Sigmoid colon (tissue), 7 donors: Measurements from ENCODE around the gene MAD2L2. TPM values are rescaled to one million over a fixed set of nuclear protein-coding genes. Genes with fewer than 3 reads are reported as not detected.

Source experiments
- DNase-seq: peaks from one replicate; pipeline ENCODE4 v3.0.0-alpha.2; 2019
- H3K27ac ChIP-seq, 4 donors: fragments of 200-600 bp; sonication (generic); one replicate each; pipeline ENCODE4 v1.5.1; 2016 to 2019; ENCODE audit warnings: mild to moderate bottlenecking in 1 of 4
- H3K27me3 ChIP-seq, 3 donors: fragments of 200-600 bp; sonication (generic); one replicate each; pipeline ENCODE4 v1.5.1; 2019; ENCODE audit warnings: mild to moderate bottlenecking in 1 of 3
- H3K36me3 ChIP-seq, 4 donors: fragments of 200-600 bp; sonication (generic); one replicate each; pipeline ENCODE4 v1.5.1; 2016 to 2019
- H3K4me1 ChIP-seq, 4 donors: fragments of 200-600 bp; sonication (generic); one replicate each; pipeline ENCODE4 v1.5.1; 2017 to 2019
- H3K4me3 ChIP-seq, 4 donors: fragments of 200-600 bp; sonication (generic); one replicate each; pipeline ENCODE4 v1.5.1; 2017 to 2019; ENCODE audit warnings: mild to moderate bottlenecking in 2 of 4, moderate library complexity in 1 of 4
- H3K9me3 ChIP-seq, 4 donors: fragments of 200-600 bp in 3 of 4; sonication (generic) in 3 of 4; one replicate each; pipeline versions ENCODE4 v1.5.1 to v1.6.1; 2013 to 2019
- EP300 ChIP-seq, 4 donors: sonication (generic); formaldehyde crosslinking; IDR thresholded peaks; one replicate each; pipeline ENCODE4 v1.6.1; 2017; ENCODE audit warnings: antibody characterized with exemption in 4 of 4
- POLR2A ChIP-seq, 2 donors: fragments of 450-650 bp; IDR thresholded peaks; one replicate each; pipeline ENCODE4 v1.6.1; 2016; ENCODE audit warnings: antibody characterized with exemption in 2 of 2, mild to moderate bottlenecking in 2 of 2, moderate library complexity in 2 of 2
- POLR2AphosphoS5 ChIP-seq, 4 donors: sonication (generic); formaldehyde crosslinking; IDR thresholded peaks; one replicate each; pipeline ENCODE4 v1.6.1; 2017; ENCODE audit warnings: antibody characterized with exemption in 4 of 4
- WGBS, 2 donors: extraction: QIAGEN DNeasy Blood & Tissue Kit; methylation state at CpG; one replicate each; pipeline ENCODE4 v1.1.7; 2013; 5-methylcytosine and 5-hydroxymethylcytosine counted together
- intact Hi-C: fragments of 100-400 bp; cut with DNase I; formaldehyde crosslinking; loops from one replicate; pipeline ENCODE4 v1.15.1; 2023
- polyA plus RNA-seq, 3 donors: library from polyadenylated mRNA; stranded (reverse); fragments of 200-250 nt; gene quantifications; one replicate each; pipeline ENCODE4 v1.2.3, GENCODE V29; 2013
- total RNA-seq, 4 donors: library from RNA; depleted of rRNA; stranded (reverse); fragments of >200 nt; gene quantifications; one replicate each; pipeline ENCODE4 v1.1.0, GENCODE V29; 2016
- TF ChIP-seq, protein P1 (sequence below), 4 experiments: fragments of 450-650 bp in 3 of 4; fragments of 200-600 bp in 1 of 4; IDR thresholded peaks; one replicate each; pipeline ENCODE4 v1.5.1; 2016 to 2019; ENCODE audit warnings: antibody characterized with exemption in 4 of 4, mild to moderate bottlenecking in 3 of 4, moderate library complexity in 2 of 4
- donor health status: healthy with polysubstance abuse.
- donor health status: Bipolar disorder and iron deficiency.
- donor health status: healthy.

Gene MAD2L2
- total and polyA plus RNA-seq, 7 donors = 8.8 to 57.9 (median 28.2) TPM

DNA sequence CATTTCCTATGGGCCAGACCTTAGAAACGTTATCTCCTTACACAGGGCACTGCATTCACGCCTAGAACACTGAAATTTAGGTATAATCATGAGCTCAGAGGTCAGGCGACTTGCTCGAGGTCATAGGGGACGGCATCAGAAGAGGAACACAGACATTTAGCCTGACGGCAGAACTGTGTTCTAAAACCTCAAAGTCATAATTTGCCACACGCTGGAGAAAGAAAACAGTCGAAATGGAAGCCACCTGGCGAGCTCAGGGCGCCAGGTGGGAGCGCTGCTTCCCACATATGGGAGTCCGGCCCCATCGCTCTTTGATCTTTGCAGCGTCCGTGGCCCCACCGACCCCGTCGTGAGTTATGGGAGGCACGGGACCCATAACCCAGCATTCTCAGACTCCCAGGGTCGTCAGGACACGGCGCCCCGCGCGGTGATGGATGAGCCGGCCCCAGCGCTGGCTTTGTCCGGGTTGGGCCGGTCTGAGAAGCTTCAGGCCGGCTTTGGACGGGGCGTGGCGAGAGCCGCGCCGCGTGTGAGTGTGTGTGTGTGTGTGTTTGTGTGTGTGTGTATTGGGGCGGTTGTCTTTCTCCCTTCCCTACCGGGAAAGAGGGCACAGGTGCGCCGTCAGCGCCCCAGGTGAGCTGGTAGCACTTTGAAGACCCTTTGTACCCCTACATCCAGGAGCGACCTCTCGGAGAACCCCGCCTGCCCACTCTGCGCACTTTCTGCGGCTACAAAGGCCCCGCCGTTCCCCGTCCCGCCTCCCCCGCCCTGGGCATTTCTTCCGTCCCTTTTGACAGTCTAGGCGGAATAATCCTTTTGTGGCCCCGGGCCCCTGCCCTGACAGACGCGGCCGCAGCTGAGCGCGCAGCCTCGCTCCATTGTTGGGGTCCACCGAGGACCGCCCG lies 9.7 kb upstream of the MAD2L2 start:
- no peak for TF ChIP-seq EP300 (IDR thresholded peaks at IDR 0.05)
- no peak for TF ChIP-seq POLR2AphosphoS5 (IDR thresholded peaks at IDR 0.05)
- TF ChIP-seq POLR2A (IDR thresholded peaks at IDR 0.05) = no peak
- no peak overlapping the region for H3K27ac ChIP-seq
- 1 to 4% methylated on average over 64 of the region's 64 CpGs for WGBS, 2 donors
- intact Hi-C loops = no loop called here
- H3K36me3 ChIP-seq = no peaks in the 10 kb centered on the region
- no peaks in the 10 kb centered on the region for H3K9me3 ChIP-seq
- DNase-seq = no peak
- peaks cover 20 to 74% (median 32%) of the 10 kb centered on the region in 3 donors for H3K27me3 ChIP-seq
- peak overlapping the region in 2 of 4 donors; percentile 19 to 31 for H3K4me3 ChIP-seq
- H3K4me1 ChIP-seq = peaks cover 0 to 19% (median 17%) of the 10 kb centered on the region in 4 donors

DNA sequence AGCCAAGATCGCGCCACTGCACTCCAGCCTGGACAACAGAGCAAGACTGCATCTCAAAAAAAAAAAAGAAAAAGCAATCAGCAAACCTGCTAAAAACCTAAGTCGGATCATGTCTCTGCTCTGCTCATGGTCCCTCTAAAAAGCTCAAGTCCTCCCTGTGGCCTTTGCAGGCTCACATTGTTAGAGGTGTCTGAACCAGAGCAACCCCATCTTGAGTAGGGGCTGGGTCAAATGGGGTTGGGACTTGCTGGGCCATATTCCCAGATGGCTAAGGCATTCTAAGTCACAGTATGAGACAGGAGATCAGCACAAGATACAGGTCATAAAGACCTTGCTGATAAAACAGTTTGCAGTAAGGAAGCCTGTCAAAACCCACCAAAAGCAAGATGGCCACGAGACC lies 7.6 kb upstream of the MAD2L2 start:
- Histone ChIP-seq H3K9me3 (no peaks in the 10 kb centered on the region), H3K27me3 (peaks cover 20 to 57% (median 27%) of the 10 kb centered on the region in 3 donors), H3K27ac (no peak overlapping the region), H3K36me3 (no peaks in the 10 kb centered on the region), H3K4me3 (no peak overlapping the region), H3K4me1 (peaks cover 0 to 19% (median 17%) of the 10 kb centered on the region in 4 donors)
- intact Hi-C loops = no loop called here
- TF ChIP-seq, protein P1, sequence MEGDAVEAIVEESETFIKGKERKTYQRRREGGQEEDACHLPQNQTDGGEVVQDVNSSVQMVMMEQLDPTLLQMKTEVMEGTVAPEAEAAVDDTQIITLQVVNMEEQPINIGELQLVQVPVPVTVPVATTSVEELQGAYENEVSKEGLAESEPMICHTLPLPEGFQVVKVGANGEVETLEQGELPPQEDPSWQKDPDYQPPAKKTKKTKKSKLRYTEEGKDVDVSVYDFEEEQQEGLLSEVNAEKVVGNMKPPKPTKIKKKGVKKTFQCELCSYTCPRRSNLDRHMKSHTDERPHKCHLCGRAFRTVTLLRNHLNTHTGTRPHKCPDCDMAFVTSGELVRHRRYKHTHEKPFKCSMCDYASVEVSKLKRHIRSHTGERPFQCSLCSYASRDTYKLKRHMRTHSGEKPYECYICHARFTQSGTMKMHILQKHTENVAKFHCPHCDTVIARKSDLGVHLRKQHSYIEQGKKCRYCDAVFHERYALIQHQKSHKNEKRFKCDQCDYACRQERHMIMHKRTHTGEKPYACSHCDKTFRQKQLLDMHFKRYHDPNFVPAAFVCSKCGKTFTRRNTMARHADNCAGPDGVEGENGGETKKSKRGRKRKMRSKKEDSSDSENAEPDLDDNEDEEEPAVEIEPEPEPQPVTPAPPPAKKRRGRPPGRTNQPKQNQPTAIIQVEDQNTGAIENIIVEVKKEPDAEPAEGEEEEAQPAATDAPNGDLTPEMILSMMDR (IDR thresholded peaks at IDR 0.05) = no peak
- TF ChIP-seq EP300 (IDR thresholded peaks at IDR 0.05) (no peak), POLR2AphosphoS5 (IDR thresholded peaks at IDR 0.05) (no peak), POLR2A (IDR thresholded peaks at IDR 0.05) (no peak)
- DNase-seq = no peak
- WGBS, 2 donors = 94% methylated on average over 4 of the region's 4 CpGs

DNA sequence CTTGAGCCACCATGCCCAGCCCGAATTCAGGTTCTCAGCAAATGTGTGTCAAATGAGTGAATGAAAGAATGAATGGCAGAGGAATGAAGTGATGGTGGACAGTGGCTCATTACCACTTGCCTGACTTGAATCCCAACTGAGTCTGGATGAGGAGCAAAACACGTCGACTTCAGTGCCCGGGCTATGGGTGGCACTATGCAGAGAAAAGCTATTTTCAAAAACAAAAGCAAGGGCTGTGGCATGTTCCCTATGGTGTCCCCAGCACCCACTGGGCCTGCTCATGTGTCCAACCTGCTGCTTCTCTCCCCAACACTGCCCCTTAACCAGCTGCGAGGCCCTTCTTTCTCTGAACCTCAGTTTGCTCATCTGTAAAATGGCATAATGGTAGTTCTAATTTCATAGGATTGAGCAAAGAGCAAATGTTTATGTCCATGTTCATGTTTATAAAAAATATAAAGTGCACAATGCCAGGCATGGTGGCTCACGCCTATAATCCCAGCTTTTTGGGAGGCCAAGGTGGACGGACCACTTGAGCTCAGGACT lies 4.3 kb upstream of the MAD2L2 start:
- H3K9me3 ChIP-seq = no peaks in the 10 kb centered on the region
- H3K27me3 ChIP-seq = peaks cover 0 to 24% (median 4%) of the 10 kb centered on the region in 3 donors
- H3K4me1 ChIP-seq = peaks cover 0 to 11% (median 6%) of the 10 kb centered on the region in 4 donors
- intact Hi-C loops = no loop called here
- H3K4me3 ChIP-seq = no peak overlapping the region
- no peak overlapping the region for H3K27ac ChIP-seq
- H3K36me3 ChIP-seq = no peaks in the 10 kb centered on the region
- WGBS, 2 donors = 91 to 95% methylated on average over 7 of the region's 7 CpGs
- no peak for DNase-seq
- no peak for TF ChIP-seq EP300 (IDR thresholded peaks at IDR 0.05)
- TF ChIP-seq, protein P1 (IDR thresholded peaks at IDR 0.05) = no peak
- no peak for TF ChIP-seq POLR2AphosphoS5 (IDR thresholded peaks at IDR 0.05)
- no peak for TF ChIP-seq POLR2A (IDR thresholded peaks at IDR 0.05)

DNA sequence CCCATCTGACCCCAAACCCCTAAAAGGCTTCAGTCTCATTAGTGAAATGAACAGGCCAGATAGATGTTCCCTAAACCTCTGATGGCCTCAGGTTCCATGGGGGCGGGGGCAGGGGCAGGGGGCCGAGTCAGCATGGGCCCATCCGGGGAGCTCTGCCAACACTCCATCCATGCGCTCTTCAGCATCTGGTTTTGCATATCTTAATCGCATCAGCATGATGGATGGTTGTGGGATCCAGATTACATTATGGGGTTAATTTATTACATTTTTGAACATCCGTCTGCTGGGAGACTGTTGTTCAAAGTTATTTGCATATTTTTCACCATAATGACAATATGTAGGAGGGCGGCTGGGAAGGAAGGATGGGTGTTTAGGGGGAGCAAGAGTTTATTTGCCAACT lies 3.1 kb upstream of the MAD2L2 start:
- no peaks in the 10 kb centered on the region for H3K9me3 ChIP-seq
- no peak for DNase-seq
- no peak overlapping the region for H3K27ac ChIP-seq
- 54 to 65% methylated on average over 7 of the region's 7 CpGs for WGBS, 2 donors
- H3K27me3 ChIP-seq = peaks cover 0 to 13% (median 4%) of the 10 kb centered on the region in 3 donors
- peaks cover 0 to 16% (median 12%) of the 10 kb centered on the region in 4 donors for H3K4me1 ChIP-seq
- H3K36me3 ChIP-seq = no peaks in the 10 kb centered on the region
- H3K4me3 ChIP-seq = no peak overlapping the region
- intact Hi-C loops = no loop called here
- TF ChIP-seq POLR2A (IDR thresholded peaks at IDR 0.05) (no peak), POLR2AphosphoS5 (IDR thresholded peaks at IDR 0.05) (no peak), EP300 (IDR thresholded peaks at IDR 0.05) (no peak)
- TF ChIP-seq, protein P1 (IDR thresholded peaks at IDR 0.05) = no peak

DNA sequence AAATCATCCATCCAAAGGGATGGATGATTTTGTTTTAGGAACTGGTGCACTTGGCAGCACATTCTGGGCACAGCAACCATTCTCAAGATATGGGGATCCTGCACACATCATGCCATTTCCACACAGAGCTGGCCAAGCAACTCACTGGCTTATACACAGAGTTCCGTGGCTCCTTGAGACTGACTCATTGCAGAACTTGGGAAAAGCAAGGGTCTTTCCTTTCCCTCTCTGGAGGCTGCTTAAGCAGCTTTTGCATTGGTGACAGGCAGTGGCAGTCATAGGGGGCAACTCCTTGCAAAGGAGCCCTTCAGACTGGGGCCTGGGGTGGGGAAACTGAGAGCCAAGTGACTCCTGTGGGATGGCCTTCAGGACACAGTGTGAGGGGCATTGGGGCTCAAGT lies 1.9 kb upstream of the MAD2L2 start:
- Histone ChIP-seq H3K27me3 (peaks cover 0 to under 1% (median 0%) of the 10 kb centered on the region in 3 donors), H3K4me3 (no peak overlapping the region), H3K27ac (no peak overlapping the region), H3K9me3 (no peaks in the 10 kb centered on the region), H3K36me3 (no peaks in the 10 kb centered on the region), H3K4me1 (peaks cover 0 to 16% (median 12%) of the 10 kb centered on the region in 4 donors)
- 41 to 62% methylated on average over 1 of the region's 1 CpG for WGBS, 2 donors
- TF ChIP-seq POLR2AphosphoS5 (IDR thresholded peaks at IDR 0.05) (no peak), EP300 (IDR thresholded peaks at IDR 0.05) (no peak), POLR2A (IDR thresholded peaks at IDR 0.05) (no peak)
- TF ChIP-seq, protein P1 (IDR thresholded peaks at IDR 0.05) = no peak
- DNase-seq = no peak
- intact Hi-C loops = no loop called here
